Lung (tissue), 11 donors: ENCODE results near the gene KRABD2.

Source experiments
- ATAC-seq: fragments of 200-7000 bp; cut with Tn5 transposase; one replicate; pipeline ENCODE4 v1.9.1; 2020; ENCODE audit warnings: moderate number of reproducible peaks; ENCODE audit not compliant: insufficient read depth, low FRiP score
- DNase-seq, 3 donors: peaks; one replicate each; pipeline ENCODE4 v3.0.0-alpha.2; 2013 to 2017
- H3K27ac ChIP-seq, 2 donors: one replicate each; pipeline ENCODE4 v1.5.1; 2013; ENCODE audit warnings: mild to moderate bottlenecking in 2 of 2, moderate library complexity in 2 of 2, control low read depth in 1 of 2, inconsistent platforms in 1 of 2, low read depth in 1 of 2, low read length in 1 of 2
- H3K27me3 ChIP-seq, 3 donors: one replicate each; pipeline ENCODE4 v1.5.1; 2013; ENCODE audit warnings: low read length in 2 of 3; ENCODE audit not compliant: control insufficient read depth in 3 of 3, insufficient read depth in 3 of 3
- H3K36me3 ChIP-seq, 4 donors: one replicate each; pipeline ENCODE4 v1.5.1; 2013; ENCODE audit warnings: low read length in 4 of 4, mild to moderate bottlenecking in 1 of 4, moderate library complexity in 1 of 4; ENCODE audit not compliant: control insufficient read depth in 4 of 4, insufficient read depth in 4 of 4
- H3K4me1 ChIP-seq, 5 donors: one replicate each; pipeline ENCODE4 v1.5.1; 2013; ENCODE audit warnings: low read length in 5 of 5, mild to moderate bottlenecking in 2 of 5, moderate library complexity in 1 of 5; ENCODE audit not compliant: control insufficient read depth in 5 of 5, insufficient read depth in 5 of 5
- H3K4me3 ChIP-seq: one replicate; pipeline ENCODE4 v1.5.1; 2013; ENCODE audit warnings: mild to moderate bottlenecking, control low read depth, moderate library complexity
- H3K9ac ChIP-seq, 2 donors: one replicate each; pipeline ENCODE4 v1.5.1; 2013; ENCODE audit warnings: low read length in 2 of 2, control low read depth in 1 of 2; ENCODE audit not compliant: insufficient read depth in 1 of 2
- H3K9me3 ChIP-seq, 4 donors: one replicate each; pipeline ENCODE4 v1.5.1; 2013; ENCODE audit warnings: low read length in 3 of 4, mild to moderate bottlenecking in 1 of 4, moderate library complexity in 1 of 4; ENCODE audit not compliant: control insufficient read depth in 4 of 4, insufficient read depth in 3 of 4
- CTCF ChIP-seq: IDR thresholded peaks from 2 replicates; pipeline ENCODE4 v1.5.1; 2012; ENCODE audit warnings: mild to moderate bottlenecking; ENCODE audit errors: control extremely low read depth, extremely low read depth
- WGBS, 2 donors: extraction: QIAGEN DNeasy Blood & Tissue Kit; methylation state at CpG; one replicate each; pipeline ENCODE4 v1.1.7; 2013; 5-methylcytosine and 5-hydroxymethylcytosine counted together
- donor health status: control.
- donor health status: control.
- donor health status: Bipolar disorder and iron deficiency.
- donor health status: healthy.
- donor health status: DM: yes; HTN: yes; CAD: no.

KRABD2 gene

DNA sequence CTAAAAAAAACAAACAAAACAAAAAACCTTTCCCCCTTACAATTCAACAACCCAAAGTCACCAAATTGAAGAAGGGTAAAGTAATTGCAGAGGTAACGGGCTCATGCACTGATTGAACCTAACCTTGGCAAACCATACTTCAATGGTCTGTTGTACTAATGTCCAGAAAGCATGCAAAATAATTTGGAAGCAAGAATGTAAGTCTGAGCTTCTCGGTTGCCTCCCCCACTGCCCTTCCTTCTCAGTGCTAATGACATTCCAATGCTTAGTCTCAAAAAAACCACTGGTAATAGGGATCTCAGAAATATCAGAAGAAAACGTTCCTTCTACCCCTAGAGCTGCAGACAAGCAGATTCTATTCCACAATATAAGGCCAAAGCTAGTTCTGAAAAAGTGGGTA, 15.8 kb downstream of the KRABD2 start:
- Histone ChIP-seq H3K4me1 (peaks cover 0 to 15% (median 0%) of the 10 kb centered on the region in 5 donors), H3K36me3 (peaks cover 0 to 3% (median 0%) of the 10 kb centered on the region in 4 donors), H3K9me3 (no peaks in the 10 kb centered on the region), H3K9ac (no peak overlapping the region), H3K27ac (peak overlapping the region in 1 of 2 donors; percentile 70), H3K27me3 (no peaks in the 10 kb centered on the region), H3K4me3 (no peak overlapping the region)
- TF ChIP-seq CTCF, result no peak
- 49% methylated on average over 3 of the region's 3 CpGs for WGBS, 2 donors
- DNase-seq (no peak), ATAC-seq (no peak)

- no peak for ATAC-seq
- Histone ChIP-seq H3K9me3 (no peaks in the 10 kb centered on the region), H3K27ac (no peak overlapping the region), H3K4me1 (peaks cover 0 to 15% (median 0%) of the 10 kb centered on the region in 5 donors), H3K27me3 (no peaks in the 10 kb centered on the region), H3K4me3 (no peak overlapping the region), H3K36me3 (peaks cover 0 to 3% (median 0%) of the 10 kb centered on the region in 4 donors), H3K9ac (no peak overlapping the region)
- no peak for TF ChIP-seq CTCF
- peak in 1 of 3 donors; percentile 37 for DNase-seq
- WGBS, 2 donors, result 29 to 35% methylated on average over 3 of the region's 3 CpGs
These were observed 16.2 kb downstream of the KRABD2 start for GRCh38 chr17:8360260-8360659.

DNA sequence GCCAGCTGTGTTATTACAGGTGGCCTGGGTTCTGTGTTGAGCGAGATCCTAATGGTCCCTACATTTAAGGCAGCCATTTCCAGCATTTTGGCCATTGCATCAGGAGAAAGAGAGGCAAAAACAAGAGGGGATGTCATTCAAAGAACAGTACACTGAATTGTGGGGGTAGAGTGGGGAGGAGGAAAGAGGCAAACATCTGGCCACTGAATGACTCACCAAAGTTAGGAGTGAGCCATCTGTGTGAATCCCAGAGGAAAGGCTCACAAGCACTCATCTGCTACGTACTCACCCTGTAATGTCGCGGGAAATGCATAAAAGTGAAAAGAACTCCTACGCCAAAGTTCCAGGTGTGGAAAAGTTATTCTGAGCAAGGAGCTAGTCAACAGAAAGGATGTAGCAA, 16.7 kb downstream of the KRABD2 start:
- ATAC-seq, result no peak
- 52 to 62% methylated on average over 5 of the region's 5 CpGs for WGBS, 2 donors
- Histone ChIP-seq H3K4me1 (peaks cover 0 to 12% (median 0%) of the 10 kb centered on the region in 5 donors), H3K27me3 (no peaks in the 10 kb centered on the region), H3K36me3 (peaks cover 0 to 1% (median 0%) of the 10 kb centered on the region in 4 donors), H3K4me3 (no peak overlapping the region), H3K9me3 (no peaks in the 10 kb centered on the region), H3K9ac (no peak overlapping the region), H3K27ac (peak overlapping the region; percentile 62 to 72)
- TF ChIP-seq CTCF, result no peak
- DNase-seq, result peak in 2 of 3 donors; percentile 25 to 39

GRCh38 chr17:8357910-8358309, 18.6 kb downstream of the KRABD2 start:
- Histone ChIP-seq H3K27me3 (no peaks in the 10 kb centered on the region), H3K4me3 (no peak overlapping the region), H3K4me1 (peaks cover 0 to 9% (median 0%) of the 10 kb centered on the region in 5 donors), H3K36me3 (no peaks in the 10 kb centered on the region), H3K9me3 (no peaks in the 10 kb centered on the region), H3K27ac (no peak overlapping the region), H3K9ac (no peak overlapping the region)
- no peak for TF ChIP-seq CTCF
- DNase-seq (no peak), ATAC-seq (no peak)
- WGBS, 2 donors, result 93 to 94% methylated on average over 3 of the region's 3 CpGs
